Activated CD8-positive, alpha-beta memory T cell treated with anti-CD3 and anti-CD28 coated beads, Interleukin-2, amount 50 U/mL, for 4 hours (primary cell): ENCODE measurements around the gene MAB21L3.
A peak's percentile ranks its signal among the peaks of the same experiment; 100 is the strongest.

Experiments
- DNase-seq: peaks from one replicate; pipeline ENCODE4 v3.0.0-alpha.2; 2020

Gene MAB21L3

GRCh38 chr1:116112388-116113140 is 1.4 kb downstream of the MAB21L3 start:
- no peak for DNase-seq

- no peak for DNase-seq
Measured at GRCh38 chr1:116113615-116114014, 2.4 kb downstream of the MAB21L3 start.

DNA sequence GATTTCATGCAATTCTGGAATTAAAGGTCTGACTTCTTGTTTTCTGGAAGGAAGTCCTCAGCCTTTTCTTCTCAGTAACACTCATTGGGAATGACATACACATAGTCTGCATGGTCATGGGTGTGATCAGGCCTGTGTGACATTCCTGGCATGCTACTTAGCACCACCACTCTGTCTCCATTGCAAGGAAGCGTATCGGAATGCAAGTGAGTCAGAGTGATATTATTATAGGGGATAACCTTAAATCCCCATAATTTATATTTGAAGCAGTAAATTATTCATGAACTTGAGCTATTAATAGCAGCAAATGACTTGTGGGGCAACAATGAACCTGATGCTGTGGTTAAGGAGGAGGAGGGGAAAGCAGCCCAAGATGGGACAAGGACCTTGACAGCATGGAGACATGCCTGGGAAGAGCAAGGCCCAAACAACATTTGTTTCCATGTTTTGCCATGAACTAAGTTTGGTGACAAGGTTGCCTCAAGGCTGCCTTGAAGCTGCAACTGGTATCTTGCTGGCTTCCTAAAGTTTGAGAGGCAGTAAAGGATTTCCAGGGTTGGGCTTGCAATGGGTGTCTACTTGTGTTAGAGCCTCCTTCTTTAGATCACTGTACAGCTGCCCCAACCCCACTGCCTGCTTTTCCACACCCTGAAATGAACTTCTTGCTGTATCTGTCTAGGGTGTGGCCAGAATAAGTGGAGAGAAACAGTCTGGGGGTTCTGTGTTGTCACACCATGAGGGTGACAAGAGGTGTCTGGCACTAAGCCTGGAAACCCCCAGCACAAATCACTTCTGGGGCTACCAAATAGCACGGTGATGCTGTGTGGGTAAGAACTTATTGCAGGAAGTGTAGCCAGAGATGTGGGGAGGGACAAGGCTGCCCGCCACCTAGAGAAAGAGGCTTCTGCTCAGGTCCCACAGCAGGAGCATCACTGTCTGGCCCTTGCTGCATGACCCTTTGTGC is 4.6 kb downstream of the MAB21L3 start:
- DNase-seq = no peak

DNA sequence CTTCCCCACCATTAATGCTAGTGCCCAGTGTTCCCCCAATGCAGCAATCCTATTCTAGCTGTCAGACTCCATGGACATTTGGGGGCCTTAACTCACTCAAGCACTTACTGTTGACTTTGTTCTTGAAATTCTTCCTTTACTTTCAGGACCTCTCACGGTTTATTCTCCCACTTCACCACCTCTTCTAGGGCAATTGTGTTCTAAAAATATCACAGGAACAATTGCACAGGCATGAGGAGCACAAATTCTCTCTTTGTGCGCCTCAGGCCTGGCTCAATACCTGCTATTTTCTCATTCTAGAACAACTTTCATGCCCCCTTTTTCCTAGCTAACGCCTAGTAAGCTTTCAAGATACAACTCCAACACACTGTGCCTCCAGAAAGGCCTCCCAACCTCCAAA is 7.3 kb downstream of the MAB21L3 start:
- no peak for DNase-seq

DNA sequence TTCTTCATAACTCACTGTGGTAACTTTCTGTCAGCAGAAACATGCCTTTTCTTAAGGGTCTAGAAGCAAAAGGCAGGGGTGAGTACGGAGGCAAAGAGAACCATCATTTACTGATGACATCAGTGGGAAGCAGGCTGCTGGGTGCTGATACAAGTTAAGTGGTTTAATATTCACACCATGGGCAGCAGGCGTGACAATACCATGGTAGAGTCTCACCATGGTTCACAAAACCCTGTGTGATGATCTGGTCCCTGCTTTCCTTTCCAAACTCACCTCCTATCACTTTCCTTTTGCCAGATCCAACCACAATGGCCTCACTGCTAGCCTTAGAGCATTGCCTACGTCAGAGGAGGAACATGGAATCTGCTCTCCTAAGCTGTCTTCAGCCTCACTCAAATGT is 8.7 kb downstream of the MAB21L3 start:
- no peak for DNase-seq

DNA sequence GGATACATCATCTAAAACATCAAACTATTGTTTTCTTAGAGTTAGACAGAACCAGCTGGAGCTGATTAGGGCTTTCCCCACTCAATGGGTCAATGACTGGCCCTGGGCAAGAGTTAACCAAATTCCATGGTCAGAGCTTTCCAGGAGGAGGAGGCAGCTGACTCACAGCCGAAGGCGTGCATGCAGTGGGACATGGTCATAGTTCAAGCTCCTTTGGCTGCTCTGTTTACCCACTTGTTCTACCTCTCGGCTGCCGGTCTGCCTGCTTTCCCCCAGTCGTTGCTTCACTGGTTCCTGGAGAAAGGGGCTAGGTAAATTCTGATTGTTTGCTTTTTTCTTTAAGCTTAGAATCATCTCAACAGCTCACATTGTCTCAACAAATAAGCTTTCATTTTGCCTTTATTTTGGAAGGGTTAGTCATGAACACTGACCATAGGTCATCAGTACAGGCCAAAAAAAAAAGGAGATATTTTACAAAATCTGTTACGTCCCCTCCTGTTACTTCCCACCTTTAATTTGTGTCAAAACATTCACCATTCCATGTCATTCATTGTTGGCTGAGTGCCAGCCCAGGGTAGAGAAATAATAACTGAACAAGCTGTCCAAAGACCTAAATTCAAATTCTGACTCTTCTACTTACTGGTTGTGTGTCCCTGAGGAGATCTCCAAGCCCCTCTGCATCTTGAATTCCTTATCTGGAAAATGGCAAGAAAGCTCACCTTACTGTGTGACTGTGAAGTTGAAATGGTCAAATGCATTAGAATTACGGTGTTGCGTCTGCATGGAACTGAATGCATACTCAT is 12.0 kb downstream of the MAB21L3 start:
- no peak for DNase-seq

GRCh38 chr1:116123837-116124533 is 12.8 kb downstream of the MAB21L3 start:
- no peak for DNase-seq

GRCh38 chr1:116125758-116126157 is 14.6 kb downstream of the MAB21L3 start:
- no peak for DNase-seq

GRCh38 chr1:116126281-116126680 is 15.1 kb downstream of the MAB21L3 start:
- no peak for DNase-seq

DNA sequence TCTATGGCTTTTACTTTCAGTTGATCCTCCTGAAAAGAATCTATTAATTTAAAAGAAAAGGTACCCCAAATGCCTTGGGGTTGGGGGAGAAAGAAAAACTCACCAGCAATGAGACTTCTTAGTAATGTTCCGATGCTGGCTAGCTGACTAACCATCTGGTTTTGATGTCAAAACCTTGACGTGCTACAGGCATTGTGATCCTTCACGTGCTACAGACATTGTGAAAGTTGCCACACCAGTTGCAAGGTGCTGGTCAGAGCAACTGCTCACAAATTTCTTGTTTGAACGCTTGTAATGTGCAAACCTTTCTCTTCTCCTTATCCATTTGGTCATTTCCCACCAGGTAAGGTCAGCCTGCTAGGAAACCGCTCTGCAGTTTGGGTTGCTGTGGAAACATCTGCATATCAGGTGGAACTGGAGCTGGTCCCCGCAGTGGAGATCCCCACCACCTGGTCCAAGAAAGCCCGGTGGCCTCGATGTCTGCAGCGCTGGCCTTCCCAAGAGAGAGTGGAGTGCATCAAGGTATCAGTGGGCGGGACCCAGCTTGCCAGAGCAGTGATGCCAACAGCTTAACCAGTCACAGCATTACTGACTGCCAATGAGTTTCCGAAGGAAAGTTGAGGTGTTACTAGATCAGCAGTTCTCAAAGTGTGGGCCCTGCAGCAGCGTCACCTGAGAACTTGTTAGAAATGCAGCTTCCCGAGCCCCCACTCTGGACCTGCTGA is 16.1 kb downstream of the MAB21L3 start:
- DNase-seq = no peak

GRCh38 chr1:116127848-116128540 is 16.8 kb downstream of the MAB21L3 start:
- no peak for DNase-seq

- DNase-seq = peak; percentile 52
Measured at GRCh38 chr1:116128664-116129063, 17.5 kb downstream of the MAB21L3 start.

DNA sequence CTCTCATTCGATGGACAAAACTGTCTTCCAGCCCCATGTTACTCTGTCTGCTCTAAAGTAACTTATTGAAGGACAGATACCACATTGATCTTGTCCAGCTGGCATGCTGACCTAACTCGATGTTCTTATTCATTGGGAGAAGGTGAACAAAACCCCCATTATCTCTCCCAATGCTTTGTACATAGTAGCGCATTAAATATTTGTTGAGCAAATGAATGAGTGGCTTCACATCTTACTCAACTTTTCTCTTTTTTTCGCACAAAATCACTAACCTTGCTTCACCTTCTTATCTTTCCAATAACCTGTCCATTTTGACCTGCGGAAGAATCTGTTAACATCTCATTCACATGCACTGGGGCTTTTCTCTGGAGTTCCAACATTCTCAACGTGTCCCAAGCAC is 18.3 kb downstream of the MAB21L3 start:
- no peak for DNase-seq

DNA sequence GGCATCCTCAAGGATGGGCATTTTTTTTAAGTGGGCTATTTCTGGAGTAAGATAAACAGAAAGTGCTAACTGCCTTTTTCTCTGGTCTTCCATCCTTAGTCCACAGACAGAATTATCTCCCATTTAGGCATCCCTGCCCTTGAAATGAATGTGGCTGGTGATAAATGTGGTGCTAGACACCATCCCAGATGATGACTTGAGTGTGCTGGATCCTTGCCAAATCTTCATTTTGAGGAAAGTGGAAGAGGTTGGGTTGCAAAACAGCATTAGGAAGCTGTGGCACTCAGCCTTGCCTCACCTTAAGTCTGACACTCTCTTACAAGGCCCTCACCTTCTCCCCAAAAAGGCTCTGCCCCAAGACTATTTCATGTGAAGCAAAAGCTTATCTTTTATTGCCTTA is 19.2 kb downstream of the MAB21L3 start:
- no peak for DNase-seq

DNA sequence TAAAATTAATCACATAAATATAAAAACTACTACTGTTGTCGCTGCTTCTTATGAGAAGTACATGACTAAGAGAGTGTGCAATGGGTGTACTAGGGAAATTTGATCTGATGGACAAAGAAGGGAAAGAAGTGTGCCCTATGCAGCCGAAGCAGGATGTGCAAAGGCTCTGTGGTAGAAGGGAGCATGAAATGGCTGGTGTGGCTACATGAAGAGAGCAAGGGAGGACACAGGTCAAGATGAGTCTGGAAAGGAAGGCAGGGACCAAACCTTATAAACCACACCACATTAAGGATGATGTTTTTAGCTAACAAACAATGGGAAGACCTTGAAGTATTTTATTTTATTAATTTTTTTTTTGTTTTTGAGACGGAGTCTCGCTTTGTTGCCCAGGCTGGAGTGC is 20.0 kb downstream of the MAB21L3 start:
- no peak for DNase-seq

DNA sequence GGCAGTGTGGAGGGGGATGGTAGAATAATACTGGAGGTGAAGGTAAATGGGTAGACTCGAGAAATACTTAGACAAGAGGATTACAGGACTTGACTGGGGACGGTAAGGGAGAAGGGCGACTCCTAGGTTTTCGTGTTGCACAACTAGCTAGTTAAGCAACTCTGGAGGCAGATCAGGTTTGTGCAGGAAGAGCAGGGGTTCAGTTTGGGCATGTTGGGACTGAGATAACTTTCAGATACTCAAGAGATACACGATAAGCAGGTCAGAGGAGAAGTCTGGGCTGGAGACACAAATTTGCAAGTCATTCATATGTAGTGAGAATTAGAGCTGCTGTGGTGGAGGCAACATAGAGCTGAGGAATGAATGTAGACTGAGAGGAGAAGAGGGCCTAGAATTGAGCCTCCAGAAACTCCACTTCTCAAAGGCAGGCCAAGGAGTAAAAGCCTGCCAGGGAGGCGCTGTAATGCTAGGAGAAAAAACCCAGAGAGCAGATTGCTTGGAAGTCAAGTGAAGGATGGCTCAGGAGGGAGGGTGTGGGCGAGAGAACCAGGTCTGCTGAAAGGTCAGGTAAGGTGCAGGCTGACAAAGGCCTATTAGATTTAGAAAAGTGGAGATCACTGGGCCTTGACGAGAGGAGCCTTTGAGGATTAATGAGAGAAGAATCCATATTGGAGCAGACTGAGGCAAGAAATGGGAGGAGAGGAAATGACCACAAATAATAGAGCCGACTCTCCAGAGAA is 20.8 kb downstream of the MAB21L3 start:
- no peak for DNase-seq

DNA sequence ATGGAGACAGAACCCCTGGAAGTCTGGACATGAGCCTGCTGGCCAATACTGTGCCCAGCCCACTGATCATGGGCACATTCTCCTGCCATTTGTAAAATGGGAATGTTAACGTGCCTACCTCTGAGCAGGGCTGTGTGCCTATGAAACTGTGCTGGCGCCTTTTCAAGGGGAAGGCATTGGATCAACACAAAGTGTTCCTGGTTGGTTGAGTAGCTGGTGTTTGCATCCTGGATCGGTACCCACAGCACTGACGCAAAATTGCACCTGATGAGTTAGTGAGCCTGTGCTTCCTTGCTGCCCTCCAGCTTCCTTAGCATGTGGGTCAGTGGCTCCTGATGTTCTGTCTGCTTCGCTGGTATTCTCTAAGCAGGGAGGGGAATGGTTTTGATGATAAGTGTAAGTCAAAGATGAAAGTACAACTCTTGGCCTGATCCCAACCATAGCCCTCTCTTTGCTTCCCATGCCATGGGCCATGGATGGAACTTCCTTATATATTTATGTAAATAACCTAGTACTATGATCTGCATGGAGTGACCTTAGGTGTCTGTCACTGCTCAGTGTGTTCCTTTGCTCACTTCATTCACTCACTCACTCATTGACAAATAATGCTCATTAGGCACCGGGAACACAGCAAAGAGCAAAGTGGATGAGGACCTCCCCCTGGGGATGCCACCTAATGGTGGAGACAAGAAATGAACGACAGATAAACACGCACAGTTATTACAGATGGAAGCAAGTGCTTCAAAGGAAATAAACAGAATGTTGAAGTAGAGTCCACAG is 22.7 kb downstream of the MAB21L3 start:
- DNase-seq = no peak

DNA sequence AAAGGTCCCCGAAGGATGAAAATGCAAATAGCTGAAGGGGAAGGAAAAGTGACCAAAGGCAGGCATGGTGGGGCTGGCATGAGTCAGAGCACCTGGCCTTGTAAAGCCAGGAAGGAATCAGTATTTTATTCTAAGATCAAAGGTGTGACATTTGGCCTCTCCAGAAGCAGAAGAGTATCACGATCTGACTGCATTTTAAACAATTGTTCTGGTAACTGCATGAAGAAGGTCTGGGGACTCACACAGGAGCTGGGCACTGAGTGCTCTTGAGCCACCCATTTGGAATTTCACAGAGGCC is 23.2 kb downstream of the MAB21L3 start:
- no peak for DNase-seq

- no peak for DNase-seq
Measured at GRCh38 chr1:116138277-116138792, 27.1 kb downstream of the MAB21L3 start.
